Activated T-cell treated with anti-CD3 and anti-CD28 coated beads for 24 hours (primary cell): ENCODE data around the gene DLGAP5.

Experiments used
- DNase-seq: peaks from one replicate; pipeline ENCODE4 v3.0.0-alpha.2; 2020; ENCODE audit warnings: low read depth

Gene DLGAP5

GRCh38 chr14:55191203-55192053 is at the start of gene DLGAP5:
Gene DLGAP5, minus strand, starts transcription at chr14:55191585. Its CDS starts 2,406 bp downstream, at chr14:55189179.
- peak; percentile 87 for DNase-seq

- DNase-seq = no peak
These were observed 49.3 kb upstream of the DLGAP5 start for GRCh38 chr14:55240526-55241178.

GRCh38 chr14:55239320-55239719 is 47.9 kb upstream of the DLGAP5 start:
- DNase-seq = no peak

- no peak for DNase-seq
These were observed 46.8 kb upstream of the DLGAP5 start for GRCh38 chr14:55238019-55238680.

GRCh38 chr14:55233591-55233990 is 42.2 kb upstream of the DLGAP5 start:
- DNase-seq = no peak

- no peak for DNase-seq
These were observed 36.9 kb upstream of the DLGAP5 start for GRCh38 chr14:55228261-55228660.

- DNase-seq = no peak
These were observed 32.0 kb upstream of the DLGAP5 start for GRCh38 chr14:55223364-55223763.

GRCh38 chr14:55221968-55222367 is 30.6 kb upstream of the DLGAP5 start:
- DNase-seq = no peak

- DNase-seq = no peak
These were observed 29.8 kb upstream of the DLGAP5 start for GRCh38 chr14:55221186-55221585.

GRCh38 chr14:55220230-55220629 is 28.8 kb upstream of the DLGAP5 start:
- DNase-seq = no peak

- no peak for DNase-seq
These were observed 21.2 kb upstream of the DLGAP5 start for GRCh38 chr14:55212634-55213033.

GRCh38 chr14:55207832-55208231 is 16.4 kb upstream of the DLGAP5 start:
- no peak for DNase-seq

- DNase-seq = no peak
These were observed 14.8 kb upstream of the DLGAP5 start for GRCh38 chr14:55206175-55206693.

- DNase-seq = no peak
These were observed 10.1 kb upstream of the DLGAP5 start for GRCh38 chr14:55201219-55202101.

GRCh38 chr14:55200651-55201050 is 9.3 kb upstream of the DLGAP5 start:
- no peak for DNase-seq

- DNase-seq = no peak
These were observed 7.4 kb upstream of the DLGAP5 start for GRCh38 chr14:55198749-55199148.

- no peak for DNase-seq
These were observed 3.4 kb upstream of the DLGAP5 start for GRCh38 chr14:55194656-55195355.

- DNase-seq = no peak
These were observed 753 bp upstream of the DLGAP5 start for GRCh38 chr14:55192054-55192621.

- no peak for DNase-seq
These were observed 531 bp downstream of the DLGAP5 start for GRCh38 chr14:55190906-55191202.

- no peak for DNase-seq
These were observed 2.6 kb downstream of the DLGAP5 start for GRCh38 chr14:55188686-55189295.
